Measurements from ENCODE around the gene FCRL6. TPM values are rescaled to one million over a fixed set of nuclear protein-coding genes. Genes with fewer than 3 reads are reported as not detected.

FCRL6 gene
- total and polyA plus RNA-seq, 2 experiments from 2014 or later, result not detected

GRCh38 chr1:159841749-159842148 lies 39.6 kb downstream of the FCRL6 start:
- 0 out of 2 replicates have a peak, but pooled peaks cover 6% of the 10 kb centered on the region for H3F3A ChIP-seq (ENCODE audit: insufficient read depth)
- no peak overlapping the region for H3K4me3 ChIP-seq
- H3K4me2 ChIP-seq (ENCODE audit: unreplicated experiment), result no peak overlapping the region
- H3K9ac ChIP-seq, result no peak overlapping the region
- no peaks in the 10 kb centered on the region for H3K79me2 ChIP-seq (ENCODE audit: insufficient read depth)
- H3K9me2 ChIP-seq (ENCODE audit: insufficient read depth), result no peaks in the 10 kb centered on the region
- H3K4me1 ChIP-seq (ENCODE audit: insufficient read depth), result no peaks in the 10 kb centered on the region
- WGBS, 2 experiments (ENCODE audit: low coverage in 1 of 2, low lambda C conversion rate in 2 of 2, missing lambda C conversion rate in 2 of 2), result 94 to 98% methylated on average over 2 of the region's 2 CpGs
- no peaks in the 10 kb centered on the region for H3K9me3 ChIP-seq (ENCODE audit: low read depth)
- no peaks in the 10 kb centered on the region for H4K20me1 ChIP-seq (ENCODE audit: insufficient read depth)
- in situ Hi-C loops (cut with MboI), result no loop called here
- no peak overlapping the region for H3K27ac ChIP-seq
- no peak for DNase-seq
- H3K27me3 ChIP-seq (replicated peaks; ENCODE audit: insufficient read depth), result no peaks in the 10 kb centered on the region
- H2AFZ ChIP-seq, result no peak overlapping the region
- H3K36me3 ChIP-seq (ENCODE audit: low read depth), result no peaks in the 10 kb centered on the region
- TF ChIP-seq EZH2 (IDR thresholded peaks at IDR 0.05; ENCODE audit: insufficient read depth, poor library complexity, severe bottlenecking) (no peak), EZH2phosphoT487 (IDR thresholded peaks at IDR 0.05; ENCODE audit: insufficient read depth, low read depth) (no peak)

GRCh38 chr1:159843459-159843858 lies 41.3 kb downstream of the FCRL6 start:
- Histone ChIP-seq H3K79me2 (ENCODE audit: insufficient read depth) (no peaks in the 10 kb centered on the region), H3K9me2 (ENCODE audit: insufficient read depth) (no peaks in the 10 kb centered on the region), H3K9ac (no peak overlapping the region), H3K9me3 (ENCODE audit: low read depth) (no peaks in the 10 kb centered on the region), H2AFZ (no peak overlapping the region), H3K4me1 (ENCODE audit: insufficient read depth) (no peaks in the 10 kb centered on the region), H4K20me1 (ENCODE audit: insufficient read depth) (no peaks in the 10 kb centered on the region), H3K4me3 (no peak overlapping the region), H3K4me2 (ENCODE audit: unreplicated experiment) (no peak overlapping the region), H3K36me3 (ENCODE audit: low read depth) (no peaks in the 10 kb centered on the region), H3F3A (ENCODE audit: insufficient read depth) (0 out of 2 replicates have a peak, but pooled peaks cover 6% of the 10 kb centered on the region), H3K27ac (no peak overlapping the region), H3K27me3 (replicated peaks; ENCODE audit: insufficient read depth) (no peaks in the 10 kb centered on the region)
- TF ChIP-seq EZH2phosphoT487 (IDR thresholded peaks at IDR 0.05; ENCODE audit: insufficient read depth, low read depth), result no peak
- TF ChIP-seq EZH2 (IDR thresholded peaks at IDR 0.05; ENCODE audit: insufficient read depth, poor library complexity, severe bottlenecking), result no peak
- in situ Hi-C loops (cut with MboI), result no loop called here
- no peak for DNase-seq
- 89 to 91% methylated on average over 4 of the region's 4 CpGs for WGBS, 2 experiments (ENCODE audit: low coverage in 1 of 2, low lambda C conversion rate in 2 of 2, missing lambda C conversion rate in 2 of 2)

- no peak overlapping the region for H2AFZ ChIP-seq
- no peaks in the 10 kb centered on the region for H3K27me3 ChIP-seq (replicated peaks; ENCODE audit: insufficient read depth)
- no peak for DNase-seq
- peaks cover 16% of the 10 kb centered on the region for H3K4me1 ChIP-seq (ENCODE audit: insufficient read depth)
- H3K4me3 ChIP-seq, result no peak overlapping the region
- H4K20me1 ChIP-seq (ENCODE audit: insufficient read depth), result no peaks in the 10 kb centered on the region
- no peaks in the 10 kb centered on the region for H3K9me3 ChIP-seq (ENCODE audit: low read depth)
- peaks cover 13% of the 10 kb centered on the region; the same call in 1 of the 2 replicates for H3F3A ChIP-seq (ENCODE audit: insufficient read depth)
- WGBS, 2 experiments (ENCODE audit: low coverage in 1 of 2, low lambda C conversion rate in 2 of 2, missing lambda C conversion rate in 2 of 2), result 83 to 84% methylated on average over 13 of the region's 13 CpGs
- in situ Hi-C loops (cut with MboI), result no loop called here
- H3K4me2 ChIP-seq (ENCODE audit: unreplicated experiment), result no peak overlapping the region
- H3K9me2 ChIP-seq (ENCODE audit: insufficient read depth), result no peaks in the 10 kb centered on the region
- no peak for TF ChIP-seq EZH2phosphoT487 (IDR thresholded peaks at IDR 0.05; ENCODE audit: insufficient read depth, low read depth)
- TF ChIP-seq EZH2 (IDR thresholded peaks at IDR 0.05; ENCODE audit: insufficient read depth, poor library complexity, severe bottlenecking), result no peak
- no peak overlapping the region for H3K9ac ChIP-seq
- H3K27ac ChIP-seq, result no peak overlapping the region
- no peaks in the 10 kb centered on the region for H3K36me3 ChIP-seq (ENCODE audit: low read depth)
- H3K79me2 ChIP-seq (ENCODE audit: insufficient read depth), result no peaks in the 10 kb centered on the region
Measured at GRCh38 chr1:159845751-159846629, 43.8 kb downstream of the FCRL6 start.

- no peak for TF ChIP-seq EZH2 (IDR thresholded peaks at IDR 0.05; ENCODE audit: insufficient read depth, poor library complexity, severe bottlenecking)
- no peak for TF ChIP-seq EZH2phosphoT487 (IDR thresholded peaks at IDR 0.05; ENCODE audit: insufficient read depth, low read depth)
- Histone ChIP-seq H3K27me3 (replicated peaks; ENCODE audit: insufficient read depth) (no peaks in the 10 kb centered on the region), H3K27ac (no peak overlapping the region), H3K4me1 (ENCODE audit: insufficient read depth) (peaks cover 16% of the 10 kb centered on the region), H3K79me2 (ENCODE audit: insufficient read depth) (0 out of 2 replicates have a peak, but pooled peaks cover under 1% of the 10 kb centered on the region), H3K4me3 (no peak overlapping the region), H3K9me2 (ENCODE audit: insufficient read depth) (no peaks in the 10 kb centered on the region), H4K20me1 (ENCODE audit: insufficient read depth) (no peaks in the 10 kb centered on the region), H3K4me2 (ENCODE audit: unreplicated experiment) (no peak overlapping the region), H3K9me3 (ENCODE audit: low read depth) (no peaks in the 10 kb centered on the region), H3K9ac (no peak overlapping the region), H3K36me3 (ENCODE audit: low read depth) (no peaks in the 10 kb centered on the region), H2AFZ (no peak overlapping the region), H3F3A (ENCODE audit: insufficient read depth) (peaks cover 13% of the 10 kb centered on the region; the same call in 1 of the 2 replicates)
- 74 to 77% methylated on average over 4 of the region's 4 CpGs for WGBS, 2 experiments (ENCODE audit: low coverage in 1 of 2, low lambda C conversion rate in 2 of 2, missing lambda C conversion rate in 2 of 2)
- no peak for DNase-seq
- in situ Hi-C loops (cut with MboI), result no loop called here
Measured at GRCh38 chr1:159847231-159847630, 45.1 kb downstream of the FCRL6 start.
